22Rv1 (cell line): ENCODE results near the gene RBMS3.

Experiments used
- ZFX ChIP-seq: fragments of 450-650 bp; IDR thresholded peaks from 2 replicates; pipeline ENCODE4 v1.6.1; 2017; ENCODE audit warnings: antibody characterized with exemption, borderline replicate concordance
- TF ChIP-seq, protein P1 (sequence below): fragments of 450-650 bp; IDR thresholded peaks from 2 replicates; pipeline ENCODE4 v1.5.1; 2017; ENCODE audit warnings: mild to moderate bottlenecking

DNA sequence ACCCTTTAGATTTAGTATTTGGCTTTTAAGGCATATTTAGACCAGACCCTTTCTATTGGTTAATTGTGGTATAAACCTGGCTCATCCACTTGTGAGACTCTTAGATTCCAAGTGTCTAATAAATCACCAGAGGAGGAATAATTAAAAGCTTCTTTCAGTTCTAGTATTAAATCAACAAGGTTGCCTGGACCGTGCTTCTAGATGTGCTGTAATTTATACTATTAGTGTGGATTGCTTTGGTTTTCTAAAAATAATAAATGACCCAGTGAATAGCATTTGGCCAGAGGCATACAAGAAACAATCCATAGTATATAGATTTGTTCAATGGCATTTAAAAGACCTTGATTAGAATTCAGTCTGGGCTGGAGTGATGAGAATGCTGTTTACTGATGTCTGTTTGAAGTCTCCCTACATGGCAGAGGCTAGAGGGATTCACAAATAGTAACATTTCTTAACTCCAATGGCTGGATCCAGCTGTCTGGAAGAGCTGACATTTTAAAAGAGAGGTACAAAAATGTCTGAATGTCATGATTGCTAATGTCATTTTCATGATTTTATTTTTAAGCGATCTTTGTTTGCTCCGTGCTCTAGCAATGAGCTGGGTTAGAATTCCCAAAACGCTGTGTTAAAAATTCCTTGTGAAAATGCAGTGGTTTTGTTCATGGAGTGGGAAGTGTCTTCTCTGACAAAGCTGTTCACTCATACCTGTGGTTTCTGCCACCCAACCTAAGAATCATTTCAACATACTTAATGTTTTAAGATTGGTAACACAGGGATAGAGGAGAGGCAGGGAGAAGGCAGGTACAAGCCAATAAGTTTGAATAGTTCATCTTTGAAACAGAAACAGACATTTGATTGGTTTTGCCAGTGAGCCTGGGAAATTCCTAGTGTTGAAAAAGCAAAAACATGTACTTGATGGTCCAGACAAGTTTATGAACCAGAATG is 89.9 kb downstream of the RBMS3 start:
- TF ChIP-seq, protein P1, sequence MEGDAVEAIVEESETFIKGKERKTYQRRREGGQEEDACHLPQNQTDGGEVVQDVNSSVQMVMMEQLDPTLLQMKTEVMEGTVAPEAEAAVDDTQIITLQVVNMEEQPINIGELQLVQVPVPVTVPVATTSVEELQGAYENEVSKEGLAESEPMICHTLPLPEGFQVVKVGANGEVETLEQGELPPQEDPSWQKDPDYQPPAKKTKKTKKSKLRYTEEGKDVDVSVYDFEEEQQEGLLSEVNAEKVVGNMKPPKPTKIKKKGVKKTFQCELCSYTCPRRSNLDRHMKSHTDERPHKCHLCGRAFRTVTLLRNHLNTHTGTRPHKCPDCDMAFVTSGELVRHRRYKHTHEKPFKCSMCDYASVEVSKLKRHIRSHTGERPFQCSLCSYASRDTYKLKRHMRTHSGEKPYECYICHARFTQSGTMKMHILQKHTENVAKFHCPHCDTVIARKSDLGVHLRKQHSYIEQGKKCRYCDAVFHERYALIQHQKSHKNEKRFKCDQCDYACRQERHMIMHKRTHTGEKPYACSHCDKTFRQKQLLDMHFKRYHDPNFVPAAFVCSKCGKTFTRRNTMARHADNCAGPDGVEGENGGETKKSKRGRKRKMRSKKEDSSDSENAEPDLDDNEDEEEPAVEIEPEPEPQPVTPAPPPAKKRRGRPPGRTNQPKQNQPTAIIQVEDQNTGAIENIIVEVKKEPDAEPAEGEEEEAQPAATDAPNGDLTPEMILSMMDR, result no peak
- TF ChIP-seq ZFX, result no peak
